Mammary epithelial cell (primary cell): ENCODE results near the gene MUTYH.

Experiments
- EZH2 ChIP-seq: IDR thresholded peaks from 2 replicates; pipeline ENCODE4 v1.6.1; 2012; ENCODE audit warnings: low read length, inconsistent platforms, borderline replicate concordance
- TF ChIP-seq, protein P1 (sequence below), 2 donors: IDR thresholded peaks in 1 of 2; conservative IDR thresholded peaks in 1 of 2; 2 replicates each; pipeline ENCODE4 v1.5.1; 2011 to 2012; ENCODE audit warnings: inconsistent platforms in 2 of 2, low read length in 2 of 2, mild to moderate bottlenecking in 2 of 2, control low read depth in 1 of 2, low read depth in 1 of 2; ENCODE audit not compliant: insufficient read depth in 1 of 2; ENCODE audit errors: extremely low read depth in 1 of 2

DNA sequence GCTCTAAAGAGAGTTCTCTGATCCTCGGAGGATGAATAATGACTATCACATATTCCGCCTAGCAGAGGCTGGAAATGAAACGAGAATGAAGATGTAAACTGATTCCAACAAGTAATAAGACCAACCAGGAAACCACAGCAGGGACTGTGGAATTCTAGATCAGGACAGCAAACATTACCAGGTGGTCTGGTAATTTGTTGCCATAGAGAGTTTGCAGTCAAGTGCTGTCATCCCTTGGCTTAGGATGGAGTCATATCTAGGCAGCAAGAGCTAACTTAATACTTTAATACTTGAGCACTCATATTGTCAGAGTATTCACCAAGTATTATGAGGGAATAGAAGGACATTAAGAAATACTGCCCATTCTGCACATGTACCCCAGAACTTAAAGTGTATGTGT lies 45.1 kb upstream of the MUTYH start:
- TF ChIP-seq EZH2: no peak
- TF ChIP-seq, protein P1, sequence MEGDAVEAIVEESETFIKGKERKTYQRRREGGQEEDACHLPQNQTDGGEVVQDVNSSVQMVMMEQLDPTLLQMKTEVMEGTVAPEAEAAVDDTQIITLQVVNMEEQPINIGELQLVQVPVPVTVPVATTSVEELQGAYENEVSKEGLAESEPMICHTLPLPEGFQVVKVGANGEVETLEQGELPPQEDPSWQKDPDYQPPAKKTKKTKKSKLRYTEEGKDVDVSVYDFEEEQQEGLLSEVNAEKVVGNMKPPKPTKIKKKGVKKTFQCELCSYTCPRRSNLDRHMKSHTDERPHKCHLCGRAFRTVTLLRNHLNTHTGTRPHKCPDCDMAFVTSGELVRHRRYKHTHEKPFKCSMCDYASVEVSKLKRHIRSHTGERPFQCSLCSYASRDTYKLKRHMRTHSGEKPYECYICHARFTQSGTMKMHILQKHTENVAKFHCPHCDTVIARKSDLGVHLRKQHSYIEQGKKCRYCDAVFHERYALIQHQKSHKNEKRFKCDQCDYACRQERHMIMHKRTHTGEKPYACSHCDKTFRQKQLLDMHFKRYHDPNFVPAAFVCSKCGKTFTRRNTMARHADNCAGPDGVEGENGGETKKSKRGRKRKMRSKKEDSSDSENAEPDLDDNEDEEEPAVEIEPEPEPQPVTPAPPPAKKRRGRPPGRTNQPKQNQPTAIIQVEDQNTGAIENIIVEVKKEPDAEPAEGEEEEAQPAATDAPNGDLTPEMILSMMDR (conservative IDR thresholded peaks at IDR 0.05 in 1 of 2, IDR thresholded peaks at IDR 0.05 in 1 of 2; ENCODE audit: extremely low read depth in 1 of 2, insufficient read depth in 1 of 2, low read depth in 1 of 2, low read length in 2 of 2): no peak
